ENCODE data around the gene STXBP4.

The STXBP4 gene

GRCh38 chr17:55121268-55121667 lies 152.7 kb downstream of the STXBP4 start:
- TF ChIP-seq CTCF (IDR thresholded peaks at IDR 0.05; ENCODE audit: insufficient read depth, low read depth, low read length, missing control alignments) = no peak
- no peak overlapping the region for H3K4me3 ChIP-seq (ENCODE audit: low read depth, low read length)
- DNase-seq (ENCODE audit: low read depth) = no peak

- no peak for TF ChIP-seq CTCF (IDR thresholded peaks at IDR 0.05; ENCODE audit: insufficient read depth, low read depth, low read length, missing control alignments)
Observed at GRCh38 chr17:55122114-55122513, 153.5 kb downstream of the STXBP4 start.

GRCh38 chr17:55124730-55125360 lies 156.3 kb downstream of the STXBP4 start:
- DNase-seq (ENCODE audit: low read depth) = no peak
- no peak overlapping the region for H3K4me3 ChIP-seq (ENCODE audit: low read depth, low read length)
- TF ChIP-seq CTCF (IDR thresholded peaks at IDR 0.05; ENCODE audit: insufficient read depth, low read depth, low read length, missing control alignments) = no peak

More at GRCh38 chr17:55122114-55122513, 153.5 kb downstream of the STXBP4 start:
- no peak for DNase-seq (ENCODE audit: low read depth)
- no peak overlapping the region for H3K4me3 ChIP-seq (ENCODE audit: low read depth, low read length)

GRCh38 chr17:55133583-55133982 lies 165.0 kb downstream of the STXBP4 start:
- no peak for DNase-seq (ENCODE audit: low read depth)
- TF ChIP-seq CTCF (IDR thresholded peaks at IDR 0.05; ENCODE audit: insufficient read depth, low read depth, low read length, missing control alignments) = no peak
- no peak overlapping the region for H3K4me3 ChIP-seq (ENCODE audit: low read depth, low read length)

- no peak for DNase-seq (ENCODE audit: low read depth)
- H3K4me3 ChIP-seq (ENCODE audit: low read depth, low read length) = no peak overlapping the region
- no peak for TF ChIP-seq CTCF (IDR thresholded peaks at IDR 0.05; ENCODE audit: insufficient read depth, low read depth, low read length, missing control alignments)
Observed at GRCh38 chr17:55134486-55135157, 166.1 kb downstream of the STXBP4 start.

GRCh38 chr17:55140809-55141208 lies 172.2 kb downstream of the STXBP4 start:
- no peak for DNase-seq (ENCODE audit: low read depth)
- no peak for TF ChIP-seq CTCF (IDR thresholded peaks at IDR 0.05; ENCODE audit: insufficient read depth, low read depth, low read length, missing control alignments)
- H3K4me3 ChIP-seq (ENCODE audit: low read depth, low read length) = no peak overlapping the region
